ENCODE data around the gene STK16.

- TF ChIP-seq POLR2AphosphoS5 (IDR thresholded peaks at IDR 0.05), result no peak
- TF ChIP-seq CTCF (IDR thresholded peaks at IDR 0.05), result no peak
Measured at GRCh38 chr2:219214141-219214540, 31.1 kb upstream of the STK16 start.

Measured in stomach (tissue), 4 donors.